Activated CD4-positive, CD25-positive, alpha-beta regulatory T cell treated with anti-CD3 and anti-CD28 coated beads, Interleukin-2, amount 50 U/mL, for 16 hours (primary cell): ENCODE measurements around the gene CRLF3.
"Not testable (repeated sequence)": the region's sequence is repeated elsewhere in the genome, so short reads cannot be mapped to it uniquely, and the experiment has no call there.

Experiments
- DNase-seq: peaks from one replicate; pipeline ENCODE4 v3.0.0-alpha.2; 2020; ENCODE audit warnings: low read depth, low spot score

Gene CRLF3

GRCh38 chr17:30814860-30815259 is 9.6 kb downstream of the CRLF3 start:
- DNase-seq, result not testable (repeated sequence)

GRCh38 chr17:30814236-30814635 is 10.3 kb downstream of the CRLF3 start:
- DNase-seq, result not testable (repeated sequence)

- DNase-seq, result no peak
These were observed 12.0 kb downstream of the CRLF3 start for GRCh38 chr17:30812218-30813177.

GRCh38 chr17:30809867-30810266 is 14.6 kb downstream of the CRLF3 start:
- no peak for DNase-seq

GRCh38 chr17:30808785-30809286 is 15.7 kb downstream of the CRLF3 start:
- no peak for DNase-seq

- no peak for DNase-seq
These were observed 16.6 kb downstream of the CRLF3 start for GRCh38 chr17:30807896-30808295.

- DNase-seq, result no peak
These were observed 18.5 kb downstream of the CRLF3 start for GRCh38 chr17:30805944-30806456.

GRCh38 chr17:30801671-30802070 is 22.8 kb downstream of the CRLF3 start:
- no peak for DNase-seq

- DNase-seq, result no peak
These were observed 28.5 kb downstream of the CRLF3 start for GRCh38 chr17:30796016-30796415.

- no peak for DNase-seq
These were observed 30.1 kb downstream of the CRLF3 start for GRCh38 chr17:30794372-30794771.

GRCh38 chr17:30793282-30793977 is 31.1 kb downstream of the CRLF3 start:
- no peak for DNase-seq

- DNase-seq, result no peak
These were observed 34.2 kb downstream of the CRLF3 start for GRCh38 chr17:30790279-30790678.

GRCh38 chr17:30788918-30789317 is 35.6 kb downstream of the CRLF3 start:
- DNase-seq, result no peak

GRCh38 chr17:30782206-30782605 is 42.3 kb downstream of the CRLF3 start:
- no peak for DNase-seq

GRCh38 chr17:30780343-30780742 is 44.1 kb downstream of the CRLF3 start:
- no peak for DNase-seq

- not testable (repeated sequence) for DNase-seq
These were observed 55.7 kb downstream of the CRLF3 start for GRCh38 chr17:30768771-30769170.

- DNase-seq, result not testable (repeated sequence)
These were observed 56.7 kb downstream of the CRLF3 start for GRCh38 chr17:30767641-30768404.

GRCh38 chr17:30761060-30761459 is 63.4 kb downstream of the CRLF3 start:
- no peak for DNase-seq

GRCh38 chr17:30753291-30753690 is 71.2 kb downstream of the CRLF3 start:
- not testable (repeated sequence) for DNase-seq

GRCh38 chr17:30750982-30751381 is 73.5 kb downstream of the CRLF3 start:
- not testable (repeated sequence) for DNase-seq

- not testable (repeated sequence) for DNase-seq
These were observed 76.9 kb downstream of the CRLF3 start for GRCh38 chr17:30747621-30748020.
